Measurements from ENCODE around the gene ZNF213. TPM values are rescaled to one million over a fixed set of nuclear protein-coding genes. Genes with fewer than 3 reads are reported as not detected.
"Not testable (repeated sequence)": the region's sequence is repeated elsewhere in the genome, so short reads cannot be mapped to it uniquely, and the experiment has no call there.

Gene ZNF213
- total RNA-seq, 1 donor from 2014 or later = 10.6 TPM

GRCh38 chr16:3155181-3155580 lies 20.4 kb downstream of the ZNF213 start:
- peaks cover 10% of the 10 kb centered on the region for H3K36me3 Mint-ChIP-seq (ENCODE audit: low read depth)
- peaks cover 24% of the 10 kb centered on the region for H3K27me3 Mint-ChIP-seq
- DNase-seq = no peak
- intact Hi-C loops (cut with micrococcal nuclease) = loop anchor here (5.0 kb wide), 1 partner anchor 302 kb away; no protein-coding TSS in a partner anchor
- H3K27ac Mint-ChIP-seq = peak overlapping the region; percentile 45
- peaks cover 40% of the 10 kb centered on the region for H3K4me1 Mint-ChIP-seq
- peaks cover 4% of the 10 kb centered on the region for H3K9me3 Mint-ChIP-seq
- no peak overlapping the region for H3K4me3 Mint-ChIP-seq

GRCh38 chr16:3155972-3156371 lies 21.1 kb downstream of the ZNF213 start:
- H3K4me1 Mint-ChIP-seq = peaks cover 36% of the 10 kb centered on the region
- no peak for DNase-seq
- peaks cover 4% of the 10 kb centered on the region for H3K9me3 Mint-ChIP-seq
- H3K27me3 Mint-ChIP-seq = peaks cover 21% of the 10 kb centered on the region
- H3K27ac Mint-ChIP-seq = no peak overlapping the region
- intact Hi-C loops (cut with micrococcal nuclease) = loop anchor here (5.0 kb wide), 1 partner anchor 301 kb away; no protein-coding TSS in a partner anchor
- H3K4me3 Mint-ChIP-seq = no peak overlapping the region
- H3K36me3 Mint-ChIP-seq (ENCODE audit: low read depth) = peaks cover 6% of the 10 kb centered on the region

- H3K36me3 Mint-ChIP-seq (ENCODE audit: low read depth) = peaks cover 4% of the 10 kb centered on the region
- DNase-seq = peak; percentile 84
- peak overlapping the region; percentile 63 for H3K27ac Mint-ChIP-seq
- peaks cover 31% of the 10 kb centered on the region for H3K4me1 Mint-ChIP-seq
- intact Hi-C loops (cut with micrococcal nuclease) = loop anchor here (1.0 to 5.0 kb wide), 2 partner anchors 7 to 300 kb away; no protein-coding TSS in a partner anchor
- H3K4me3 Mint-ChIP-seq = peak overlapping the region; percentile 80
- H3K9me3 Mint-ChIP-seq = peaks cover 4% of the 10 kb centered on the region
- peaks cover 23% of the 10 kb centered on the region for H3K27me3 Mint-ChIP-seq
Observed at GRCh38 chr16:3157229-3158025, 22.6 kb downstream of the ZNF213 start.

- Mint-ChIP-seq H3K9me3 (no peaks in the 10 kb centered on the region), H3K27ac (peak overlapping the region; percentile 63)
Observed at GRCh38 chr16:3158026-3158509, 23.2 kb downstream of the ZNF213 start.

GRCh38 chr16:3158510-3159314 lies 23.9 kb downstream of the ZNF213 start:
- H3K4me3 Mint-ChIP-seq = peak overlapping the region; percentile 94
- H3K27ac Mint-ChIP-seq = peak overlapping the region; percentile 90
- intact Hi-C loops (cut with micrococcal nuclease) = loop anchor here (1.0 to 5.0 kb wide), 2 partner anchors 8 to 299 kb away; no protein-coding TSS in a partner anchor
- peak; percentile 96 for DNase-seq
- no peaks in the 10 kb centered on the region for H3K36me3 Mint-ChIP-seq (ENCODE audit: low read depth)
- peaks cover 29% of the 10 kb centered on the region for H3K4me1 Mint-ChIP-seq
- no peaks in the 10 kb centered on the region for H3K9me3 Mint-ChIP-seq
- peaks cover 18% of the 10 kb centered on the region for H3K27me3 Mint-ChIP-seq

More at GRCh38 chr16:3158026-3158509, 23.2 kb downstream of the ZNF213 start:
- peaks cover 18% of the 10 kb centered on the region for H3K27me3 Mint-ChIP-seq
- peaks cover 28% of the 10 kb centered on the region for H3K4me1 Mint-ChIP-seq
- intact Hi-C loops (cut with micrococcal nuclease) = loop anchor here (1.0 to 5.0 kb wide), 2 partner anchors 8 to 299 kb away; no protein-coding TSS in a partner anchor
- H3K4me3 Mint-ChIP-seq = peak overlapping the region; percentile 80
- no peak for DNase-seq
- no peaks in the 10 kb centered on the region for H3K36me3 Mint-ChIP-seq (ENCODE audit: low read depth)

GRCh38 chr16:3161235-3162018 lies 26.6 kb downstream of the ZNF213 start:
- intact Hi-C loops (cut with micrococcal nuclease) = no loop called here
- H3K27me3 Mint-ChIP-seq = peaks cover 15% of the 10 kb centered on the region
- H3K4me3 Mint-ChIP-seq = peak overlapping the region; percentile 35
- no peak overlapping the region for H3K27ac Mint-ChIP-seq
- peaks cover 31% of the 10 kb centered on the region for H3K4me1 Mint-ChIP-seq
- no peaks in the 10 kb centered on the region for H3K36me3 Mint-ChIP-seq (ENCODE audit: low read depth)
- no peak for DNase-seq
- H3K9me3 Mint-ChIP-seq = no peaks in the 10 kb centered on the region

- Mint-ChIP-seq H3K36me3 (ENCODE audit: low read depth) (no peaks in the 10 kb centered on the region), H3K9me3 (no peaks in the 10 kb centered on the region)
Observed at GRCh38 chr16:3164121-3164991, 29.5 kb downstream of the ZNF213 start.

GRCh38 chr16:3165111-3165822 lies 30.4 kb downstream of the ZNF213 start:
- no peak for DNase-seq

More at GRCh38 chr16:3164121-3164991, 29.5 kb downstream of the ZNF213 start:
- Mint-ChIP-seq H3K4me3 (no peak overlapping the region), H3K4me1 (peaks cover 16% of the 10 kb centered on the region), H3K27me3 (peaks cover 16% of the 10 kb centered on the region), H3K27ac (no peak overlapping the region)
- intact Hi-C loops (cut with micrococcal nuclease) = no loop called here
- DNase-seq = no peak

GRCh38 chr16:3166505-3166886 lies 31.7 kb downstream of the ZNF213 start:
- intact Hi-C loops (cut with micrococcal nuclease) = loop anchor here (1.0 kb wide), 1 partner anchor 35 kb away; no protein-coding TSS in a partner anchor
- peaks cover 2% of the 10 kb centered on the region for H3K36me3 Mint-ChIP-seq (ENCODE audit: low read depth)
- no peak overlapping the region for H3K27ac Mint-ChIP-seq

More at GRCh38 chr16:3165111-3165822, 30.4 kb downstream of the ZNF213 start:
- Mint-ChIP-seq H3K36me3 (ENCODE audit: low read depth) (no peaks in the 10 kb centered on the region), H3K4me1 (peaks cover 14% of the 10 kb centered on the region), H3K27me3 (peaks cover 24% of the 10 kb centered on the region), H3K27ac (no peak overlapping the region), H3K9me3 (no peaks in the 10 kb centered on the region), H3K4me3 (peak overlapping the region; percentile 14)
- intact Hi-C loops (cut with micrococcal nuclease) = no loop called here

GRCh38 chr16:3168729-3169128 lies 33.9 kb downstream of the ZNF213 start:
- H3K9me3 Mint-ChIP-seq; DNase-seq; intact Hi-C loops (cut with micrococcal nuclease); H3K36me3 Mint-ChIP-seq (ENCODE audit: low read depth); H3K27ac Mint-ChIP-seq; H3K4me3 Mint-ChIP-seq: not testable (repeated sequence)
- Mint-ChIP-seq H3K4me1 (peaks cover 32% of the 10 kb centered on the region), H3K27me3 (peaks cover 45% of the 10 kb centered on the region)

More at GRCh38 chr16:3166505-3166886, 31.7 kb downstream of the ZNF213 start:
- no peak for DNase-seq
- no peak overlapping the region for H3K4me3 Mint-ChIP-seq
- peaks cover 33% of the 10 kb centered on the region for H3K27me3 Mint-ChIP-seq
- peaks cover 23% of the 10 kb centered on the region for H3K4me1 Mint-ChIP-seq
- no peaks in the 10 kb centered on the region for H3K9me3 Mint-ChIP-seq

- H3K36me3 Mint-ChIP-seq (ENCODE audit: low read depth) = peaks cover 3% of the 10 kb centered on the region
- peaks cover 3% of the 10 kb centered on the region for H3K9me3 Mint-ChIP-seq
- H3K4me1 Mint-ChIP-seq = peaks cover 33% of the 10 kb centered on the region
- H3K4me3 Mint-ChIP-seq = peak overlapping the region; percentile 80
- peak overlapping the region; percentile 83 for H3K27ac Mint-ChIP-seq
- peaks cover 58% of the 10 kb centered on the region for H3K27me3 Mint-ChIP-seq
- DNase-seq = peak; percentile 73
- intact Hi-C loops (cut with micrococcal nuclease) = loop anchor here (1.0 kb wide), 2 partner anchors 13 to 20 kb away; no protein-coding TSS in a partner anchor
Observed at GRCh38 chr16:3170440-3171180, 35.8 kb downstream of the ZNF213 start.
